HCT116 (cell line): ENCODE results near the gene RNU7-1.

Experiments
- ATF3 ChIP-seq: IDR thresholded peaks from 2 replicates; pipeline ENCODE4 v1.6.1; 2012
- CBX3 ChIP-seq: IDR thresholded peaks from 2 replicates; pipeline ENCODE4 v1.6.1; 2012; ENCODE audit warnings: low read depth
- EGR1 ChIP-seq: IDR thresholded peaks from 2 replicates; pipeline ENCODE4 v1.6.1; 2012; ENCODE audit warnings: low read depth
- EZH2 ChIP-seq: fragments of 200-600 bp; sonication (generic); IDR thresholded peaks from 2 replicates; pipeline ENCODE4 v1.6.1; 2017; ENCODE audit warnings: antibody characterized with exemption, mixed run types
- EZH2phosphoT487 ChIP-seq: fragments of 200-600 bp; IDR thresholded peaks from 2 replicates; pipeline ENCODE4 v1.6.1; 2018; ENCODE audit warnings: antibody characterized with exemption, borderline replicate concordance
- MAX ChIP-seq: IDR thresholded peaks from 2 replicates; pipeline ENCODE4 v1.6.1; 2012
- POLR2A ChIP-seq: IDR thresholded peaks from 2 replicates; pipeline ENCODE4 v1.7.0; 2011; ENCODE audit warnings: borderline replicate concordance; ENCODE audit not compliant: insufficient read depth, insufficient read length; ENCODE audit errors: extremely low read depth
- POLR2AphosphoS5 ChIP-seq: IDR thresholded peaks from 2 replicates; pipeline ENCODE4 v1.6.1; 2011; ENCODE audit warnings: mild to moderate bottlenecking, low read depth, low read length, moderate library complexity
- RAD21 ChIP-seq: IDR thresholded peaks from 2 replicates; pipeline ENCODE4 v1.6.1; 2012; ENCODE audit warnings: low read depth, mild to moderate bottlenecking
- REST ChIP-seq: IDR thresholded peaks from 2 replicates; pipeline ENCODE4 v1.6.1; 2012; ENCODE audit warnings: low read depth
- SIN3A ChIP-seq: IDR thresholded peaks from 2 replicates; pipeline ENCODE4 v1.6.1; 2012; ENCODE audit warnings: low read depth
- TCF7L2 ChIP-seq: IDR thresholded peaks from 2 replicates; pipeline ENCODE4 v1.7.0; 2011; ENCODE audit warnings: borderline replicate concordance, inconsistent platforms; ENCODE audit not compliant: insufficient read depth, insufficient read length; ENCODE audit errors: extremely low read depth
- TF ChIP-seq, protein P1 (sequence below), 3 experiments: fragments of 200-600 bp in 1 of 3; sonication (generic) in 1 of 3; IDR thresholded peaks in 2 of 3; conservative IDR thresholded peaks in 1 of 3; 2 replicates each; pipeline ENCODE4 v1.5.1; 2012 to 2017; ENCODE audit warnings: low read depth in 2 of 3, low read length in 2 of 3, antibody characterized with exemption in 1 of 3, borderline replicate concordance in 1 of 3, control low read depth in 1 of 3, mild to moderate bottlenecking in 1 of 3, mixed read lengths in 1 of 3, mixed run types in 1 of 3, moderate library complexity in 1 of 3; ENCODE audit not compliant: insufficient read depth in 1 of 3
- TF ChIP-seq, protein P2 (sequence below): IDR thresholded peaks from 2 replicates; pipeline ENCODE4 v1.6.1; 2011; ENCODE audit warnings: mild to moderate bottlenecking, low read length, moderate library complexity; ENCODE audit not compliant: insufficient replicate concordance; ENCODE audit errors: extremely low read depth

DNA sequence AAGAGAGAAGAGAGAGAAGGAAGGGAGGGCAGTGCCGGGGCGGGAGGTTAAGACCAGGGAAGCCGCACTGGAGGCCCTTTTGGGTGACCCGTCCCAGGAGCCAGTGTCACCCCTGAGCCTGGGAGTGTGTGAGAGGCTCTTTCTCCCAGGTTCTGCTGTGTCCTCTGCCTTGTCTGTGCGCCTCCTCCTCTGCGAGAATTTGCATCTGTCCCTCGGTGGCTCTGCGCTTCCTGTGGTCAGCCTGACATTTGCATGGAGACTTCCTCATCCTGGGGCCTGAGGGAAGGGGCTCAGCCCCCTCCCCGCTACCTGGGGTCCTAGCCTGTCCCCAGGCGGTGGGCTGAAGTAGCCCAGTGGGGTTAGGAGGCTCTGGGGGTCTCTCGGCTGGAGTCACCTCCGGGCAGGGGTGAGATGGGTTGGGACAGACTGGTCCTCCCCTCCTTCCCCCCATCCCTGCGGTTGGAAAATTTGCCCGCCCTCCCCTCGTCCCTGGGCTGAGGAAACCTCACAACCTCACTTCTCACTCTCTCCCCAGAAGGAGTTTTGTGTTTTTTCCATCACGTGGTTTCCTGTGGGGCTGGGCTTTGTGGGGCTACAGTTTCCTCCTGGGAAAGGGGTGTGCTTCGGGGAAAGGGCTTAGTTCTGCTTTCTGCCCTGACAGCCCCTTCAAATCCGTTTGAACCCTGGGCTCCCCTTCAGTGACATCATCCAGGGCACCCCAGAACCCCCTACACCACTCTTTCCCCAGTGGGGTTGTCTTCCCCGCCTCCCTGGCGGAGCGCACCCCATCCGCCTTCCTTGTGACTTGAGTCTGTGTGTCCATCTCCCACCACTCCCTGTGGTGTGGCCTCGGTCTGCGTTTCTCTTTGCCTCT lies 10.1 kb downstream of the RNU7-1 start:
- TF ChIP-seq RAD21 (no peak), MAX (no peak), EGR1 (no peak), EZH2 (no peak), POLR2AphosphoS5 (no peak), REST (no peak), POLR2A (no peak), CBX3 (no peak), ATF3 (no peak), SIN3A (no peak), TCF7L2 (no peak), EZH2phosphoT487 (no peak)
- TF ChIP-seq, protein P1, sequence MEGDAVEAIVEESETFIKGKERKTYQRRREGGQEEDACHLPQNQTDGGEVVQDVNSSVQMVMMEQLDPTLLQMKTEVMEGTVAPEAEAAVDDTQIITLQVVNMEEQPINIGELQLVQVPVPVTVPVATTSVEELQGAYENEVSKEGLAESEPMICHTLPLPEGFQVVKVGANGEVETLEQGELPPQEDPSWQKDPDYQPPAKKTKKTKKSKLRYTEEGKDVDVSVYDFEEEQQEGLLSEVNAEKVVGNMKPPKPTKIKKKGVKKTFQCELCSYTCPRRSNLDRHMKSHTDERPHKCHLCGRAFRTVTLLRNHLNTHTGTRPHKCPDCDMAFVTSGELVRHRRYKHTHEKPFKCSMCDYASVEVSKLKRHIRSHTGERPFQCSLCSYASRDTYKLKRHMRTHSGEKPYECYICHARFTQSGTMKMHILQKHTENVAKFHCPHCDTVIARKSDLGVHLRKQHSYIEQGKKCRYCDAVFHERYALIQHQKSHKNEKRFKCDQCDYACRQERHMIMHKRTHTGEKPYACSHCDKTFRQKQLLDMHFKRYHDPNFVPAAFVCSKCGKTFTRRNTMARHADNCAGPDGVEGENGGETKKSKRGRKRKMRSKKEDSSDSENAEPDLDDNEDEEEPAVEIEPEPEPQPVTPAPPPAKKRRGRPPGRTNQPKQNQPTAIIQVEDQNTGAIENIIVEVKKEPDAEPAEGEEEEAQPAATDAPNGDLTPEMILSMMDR (IDR thresholded peaks at IDR 0.05 in 2 of 3, conservative IDR thresholded peaks at IDR 0.05 in 1 of 3; ENCODE audit: borderline replicate concordance in 1 of 3, insufficient read depth in 1 of 3, low read depth in 2 of 3, low read length in 2 of 3) = no peak
- TF ChIP-seq, protein P2, sequence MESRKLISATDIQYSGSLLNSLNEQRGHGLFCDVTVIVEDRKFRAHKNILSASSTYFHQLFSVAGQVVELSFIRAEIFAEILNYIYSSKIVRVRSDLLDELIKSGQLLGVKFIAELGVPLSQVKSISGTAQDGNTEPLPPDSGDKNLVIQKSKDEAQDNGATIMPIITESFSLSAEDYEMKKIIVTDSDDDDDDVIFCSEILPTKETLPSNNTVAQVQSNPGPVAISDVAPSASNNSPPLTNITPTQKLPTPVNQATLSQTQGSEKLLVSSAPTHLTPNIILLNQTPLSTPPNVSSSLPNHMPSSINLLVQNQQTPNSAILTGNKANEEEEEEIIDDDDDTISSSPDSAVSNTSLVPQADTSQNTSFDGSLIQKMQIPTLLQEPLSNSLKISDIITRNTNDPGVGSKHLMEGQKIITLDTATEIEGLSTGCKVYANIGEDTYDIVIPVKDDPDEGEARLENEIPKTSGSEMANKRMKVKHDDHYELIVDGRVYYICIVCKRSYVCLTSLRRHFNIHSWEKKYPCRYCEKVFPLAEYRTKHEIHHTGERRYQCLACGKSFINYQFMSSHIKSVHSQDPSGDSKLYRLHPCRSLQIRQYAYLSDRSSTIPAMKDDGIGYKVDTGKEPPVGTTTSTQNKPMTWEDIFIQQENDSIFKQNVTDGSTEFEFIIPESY = no peak
